Kidney (tissue), 14 donors: ENCODE measurements around the gene ZNRF3. TPM values are rescaled to one million over a fixed set of nuclear protein-coding genes. Genes with fewer than 3 reads are reported as not detected.
"Not testable (repeated sequence)": the region's sequence is repeated elsewhere in the genome, so short reads cannot be mapped to it uniquely, and the experiment has no call there.

Source experiments
- DNase-seq, 5 donors: peaks; one replicate each; pipeline ENCODE4 v3.0.0-alpha.2; 2013 to 2020
- FAIRE-seq: peaks from 2 replicates; lab custom pipeline; 2012; peaks lifted over from hg19 to GRCh38; lab: Jason Lieb, UNC
- H3K27ac ChIP-seq, 2 donors: one replicate each; pipeline ENCODE4 v1.7.0; 2013; ENCODE audit warnings: low read depth in 2 of 2, low read length in 2 of 2, inconsistent platforms in 1 of 2
- H3K27me3 ChIP-seq: one replicate; pipeline ENCODE4 v1.7.1; 2013; ENCODE audit warnings: low read length, inconsistent platforms; ENCODE audit not compliant: control insufficient read depth, insufficient read depth
- H3K36me3 ChIP-seq, 3 donors: one replicate each; pipeline versions ENCODE4 v1.7.0 to v1.7.1; 2013; ENCODE audit warnings: low read length in 3 of 3, control low read depth in 1 of 3, inconsistent platforms in 1 of 3; ENCODE audit not compliant: insufficient read depth in 3 of 3, control insufficient read depth in 2 of 3
- H3K4me1 ChIP-seq, 3 donors: one replicate each; pipeline versions ENCODE4 v1.7.0 to v1.7.1; 2013; ENCODE audit warnings: low read length in 3 of 3, inconsistent platforms in 1 of 3, low read depth in 1 of 3; ENCODE audit not compliant: control insufficient read depth in 2 of 3, insufficient read depth in 2 of 3
- H3K4me3 ChIP-seq, 3 donors: one replicate each; pipeline versions ENCODE4 v1.7.0 to v1.8.1; 2013; ENCODE audit warnings: low read length in 3 of 3, control low read depth in 1 of 3, inconsistent platforms in 1 of 3
- H3K9ac ChIP-seq, 3 donors: one replicate each; pipeline versions ENCODE4 v1.7.0 to v1.7.1; 2013; ENCODE audit warnings: low read length in 3 of 3, control low read depth in 1 of 3, inconsistent platforms in 1 of 3
- H3K9me3 ChIP-seq, 3 donors: one replicate each; pipeline versions ENCODE4 v1.7.0 to v1.7.1; 2013; ENCODE audit warnings: low read length in 3 of 3, control low read depth in 1 of 3, inconsistent platforms in 1 of 3; ENCODE audit not compliant: control insufficient read depth in 2 of 3, insufficient read depth in 1 of 3
- intact Hi-C: fragments of 100-400 bp; cut with DNase I; formaldehyde crosslinking; loops from one replicate; pipeline ENCODE4 v1.11.1; 2022
- polyA plus RNA-seq: library from polyadenylated mRNA; stranded (reverse); fragments of 350-450 nt; fragmentation: Illumina TruSeq; extraction: RNeasy Lipid Tissue Mini Kit (QIAGEN cat#74804); gene quantifications from one replicate; pipeline ENCODE4 v1.2.3, GENCODE V29; 2014; ENCODE audit warnings: low read depth, low replicate concordance; ENCODE audit not compliant: insufficient read depth
- total RNA-seq: library from RNA; stranded (reverse); fragmentation: NEBNext Ultra II Directional; extraction: Animal tissue kit (Norgen Biotek cat#: 25700); gene quantifications from one replicate; pipeline ENCODE4 v1.2.1, GENCODE V29; 2021
- TF ChIP-seq, protein P1 (sequence below): IDR thresholded peaks from 3 replicates; pipeline ENCODE4 v1.5.1; 2012; ENCODE audit warnings: mild to moderate bottlenecking, moderate library complexity, borderline replicate concordance; ENCODE audit not compliant: insufficient read depth; ENCODE audit errors: extremely low read depth
- donor health status: control.
- donor health status: control.
- donor health status: control.
- donor health status: control.
- donor health status: control.
- donor health status: DM: yes; HTN: yes; CAD: no.
- donor health status: Normal renal cell carcinoma (clear cell type).

The ZNRF3 gene
- total and polyA plus RNA-seq, 2 donors from 2014 or later: 6.8 to 24.4 TPM

DNA sequence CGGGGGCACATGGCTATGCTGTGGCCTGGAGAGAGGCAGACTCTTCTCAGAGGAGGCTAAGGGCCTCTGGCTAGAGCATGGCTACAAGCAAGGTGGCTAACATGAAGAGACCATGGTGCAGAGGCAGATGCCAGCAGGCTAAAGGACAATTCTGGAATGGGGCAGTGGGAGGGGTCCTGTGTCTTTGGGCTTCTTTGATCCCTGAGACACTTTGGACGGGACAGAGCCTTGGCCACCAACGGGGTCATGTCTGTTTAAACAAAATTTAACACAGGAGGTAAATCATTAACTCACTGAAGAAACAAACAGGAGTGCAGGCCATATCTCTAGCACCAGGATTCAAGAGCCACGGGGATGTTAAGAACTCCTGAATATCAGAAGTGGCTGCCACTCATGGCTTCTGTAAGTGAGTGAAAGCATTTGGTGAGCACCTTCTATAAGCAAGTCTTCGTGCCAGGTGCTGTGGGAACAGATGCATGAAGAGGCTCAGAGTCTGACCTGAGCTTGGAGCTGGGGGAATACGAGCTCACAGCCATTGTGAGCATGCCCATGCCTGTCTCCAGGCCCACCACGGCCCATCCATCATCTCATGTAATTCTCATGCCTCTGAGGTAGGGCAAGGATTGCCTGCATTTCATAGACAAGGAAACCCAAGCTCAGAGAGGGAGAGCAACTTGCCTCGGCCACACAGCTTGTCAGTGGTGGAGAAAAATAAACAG lies 18.3 kb upstream of the ZNRF3 start:
- FAIRE-seq: no peak
- TF ChIP-seq, protein P1, sequence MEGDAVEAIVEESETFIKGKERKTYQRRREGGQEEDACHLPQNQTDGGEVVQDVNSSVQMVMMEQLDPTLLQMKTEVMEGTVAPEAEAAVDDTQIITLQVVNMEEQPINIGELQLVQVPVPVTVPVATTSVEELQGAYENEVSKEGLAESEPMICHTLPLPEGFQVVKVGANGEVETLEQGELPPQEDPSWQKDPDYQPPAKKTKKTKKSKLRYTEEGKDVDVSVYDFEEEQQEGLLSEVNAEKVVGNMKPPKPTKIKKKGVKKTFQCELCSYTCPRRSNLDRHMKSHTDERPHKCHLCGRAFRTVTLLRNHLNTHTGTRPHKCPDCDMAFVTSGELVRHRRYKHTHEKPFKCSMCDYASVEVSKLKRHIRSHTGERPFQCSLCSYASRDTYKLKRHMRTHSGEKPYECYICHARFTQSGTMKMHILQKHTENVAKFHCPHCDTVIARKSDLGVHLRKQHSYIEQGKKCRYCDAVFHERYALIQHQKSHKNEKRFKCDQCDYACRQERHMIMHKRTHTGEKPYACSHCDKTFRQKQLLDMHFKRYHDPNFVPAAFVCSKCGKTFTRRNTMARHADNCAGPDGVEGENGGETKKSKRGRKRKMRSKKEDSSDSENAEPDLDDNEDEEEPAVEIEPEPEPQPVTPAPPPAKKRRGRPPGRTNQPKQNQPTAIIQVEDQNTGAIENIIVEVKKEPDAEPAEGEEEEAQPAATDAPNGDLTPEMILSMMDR: no peak
- H3K4me3 ChIP-seq: peak overlapping the region in 1 of 3 donors; percentile 21
- no peaks in the 10 kb centered on the region for H3K36me3 ChIP-seq
- no peaks in the 10 kb centered on the region for H3K9me3 ChIP-seq
- DNase-seq: peak in 1 of 5 donors; percentile 38
- H3K4me1 ChIP-seq: peaks cover 0 to 13% (median 10%) of the 10 kb centered on the region in 3 donors
- intact Hi-C loops: no loop called here
- H3K27me3 ChIP-seq: no peaks in the 10 kb centered on the region
- no peak overlapping the region for H3K9ac ChIP-seq
- peak overlapping the region in 1 of 2 donors; percentile 38 for H3K27ac ChIP-seq

DNA sequence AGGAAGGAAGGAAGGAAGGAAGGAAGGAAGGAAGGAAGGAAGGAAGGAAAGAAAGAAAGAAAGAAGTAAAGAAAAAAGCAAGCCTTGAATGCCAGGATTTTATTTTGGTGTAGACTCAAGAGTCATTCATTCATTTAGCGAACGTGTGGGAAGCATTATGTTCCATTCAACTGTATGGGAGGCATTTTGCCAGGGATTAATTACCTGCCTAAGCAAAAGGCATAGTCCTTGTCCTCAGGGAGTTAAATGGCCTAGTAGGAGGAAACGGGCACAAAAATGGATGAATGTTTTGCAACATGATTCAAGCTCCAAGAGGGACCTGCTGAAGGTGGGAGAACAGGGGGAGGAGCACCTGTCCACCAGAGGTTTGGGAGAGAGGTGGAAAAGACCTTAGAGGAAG lies 16.2 kb upstream of the ZNRF3 start:
- Histone ChIP-seq H3K9ac (no peak overlapping the region), H3K4me1 (peaks cover 0 to 13% (median 10%) of the 10 kb centered on the region in 3 donors), H3K36me3 (no peaks in the 10 kb centered on the region), H3K9me3 (no peaks in the 10 kb centered on the region), H3K4me3 (no peak overlapping the region), H3K27me3 (no peaks in the 10 kb centered on the region), H3K27ac (no peak overlapping the region)
- intact Hi-C loops: no loop called here
- TF ChIP-seq, protein P1: no peak
- no peak for DNase-seq
- FAIRE-seq: no peak

DNA sequence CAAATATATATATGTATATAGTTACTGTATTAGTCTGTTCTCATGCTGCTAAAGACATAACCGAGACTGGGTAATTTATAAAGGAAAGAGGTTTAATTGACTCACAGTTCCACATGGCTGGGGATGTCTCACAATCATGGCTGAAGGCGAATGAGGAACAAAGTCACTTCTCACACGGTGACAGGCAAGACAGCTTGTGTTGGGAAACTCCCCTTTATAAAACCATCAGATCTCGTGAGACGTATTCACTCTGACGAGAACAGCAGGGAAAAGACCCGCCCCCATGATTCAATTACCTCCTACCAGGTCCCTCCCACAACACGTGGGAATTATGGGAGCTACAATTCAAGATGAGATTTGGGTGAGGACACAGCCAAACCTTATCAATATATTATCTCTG lies 15.0 kb upstream of the ZNRF3 start:
- peaks cover 0 to 13% (median 10%) of the 10 kb centered on the region in 3 donors for H3K4me1 ChIP-seq
- H3K27me3 ChIP-seq, H3K9ac ChIP-seq, H3K27ac ChIP-seq, H3K4me3 ChIP-seq, DNase-seq, H3K9me3 ChIP-seq, intact Hi-C loops, FAIRE-seq, H3K36me3 ChIP-seq: not testable (repeated sequence)

DNA sequence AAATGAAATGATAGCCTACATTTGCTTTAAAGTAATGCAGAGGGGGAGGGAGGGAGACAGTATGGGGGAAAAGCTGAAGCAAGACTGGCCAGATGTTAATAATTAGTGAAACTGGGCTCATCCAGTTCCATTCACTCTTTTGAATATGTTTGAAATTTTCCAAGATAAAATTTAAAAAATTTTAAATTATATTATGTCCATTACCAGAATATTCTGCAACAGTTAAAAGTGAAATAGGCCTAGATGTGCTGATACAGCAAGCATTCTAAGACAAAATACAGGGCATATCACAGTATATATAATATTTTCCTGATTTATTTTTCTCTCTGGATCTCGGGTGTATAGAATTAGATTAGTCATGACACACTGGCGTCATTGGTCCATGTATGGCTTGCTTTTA lies 13.6 kb upstream of the ZNRF3 start:
- H3K9ac ChIP-seq: no peak overlapping the region
- no peaks in the 10 kb centered on the region for H3K27me3 ChIP-seq
- DNase-seq (no peak), FAIRE-seq (no peak)
- TF ChIP-seq, protein P1: no peak
- H3K27ac ChIP-seq: no peak overlapping the region
- H3K4me3 ChIP-seq: no peak overlapping the region
- peaks cover 0 to 8% (median 6%) of the 10 kb centered on the region in 3 donors for H3K4me1 ChIP-seq
- H3K36me3 ChIP-seq: no peaks in the 10 kb centered on the region
- no peaks in the 10 kb centered on the region for H3K9me3 ChIP-seq
- intact Hi-C loops: no loop called here
